ENCODE data around the gene ZBED1. TPM values are rescaled to one million over a fixed set of nuclear protein-coding genes. Genes with fewer than 3 reads are reported as not detected.
"Not testable (repeated sequence)": the region's sequence is repeated elsewhere in the genome, so short reads cannot be mapped to it uniquely, and the experiment has no call there.

Gene ZBED1
- total RNA-seq, 1 experiment from 2014 or later: 45.1 TPM

DNA sequence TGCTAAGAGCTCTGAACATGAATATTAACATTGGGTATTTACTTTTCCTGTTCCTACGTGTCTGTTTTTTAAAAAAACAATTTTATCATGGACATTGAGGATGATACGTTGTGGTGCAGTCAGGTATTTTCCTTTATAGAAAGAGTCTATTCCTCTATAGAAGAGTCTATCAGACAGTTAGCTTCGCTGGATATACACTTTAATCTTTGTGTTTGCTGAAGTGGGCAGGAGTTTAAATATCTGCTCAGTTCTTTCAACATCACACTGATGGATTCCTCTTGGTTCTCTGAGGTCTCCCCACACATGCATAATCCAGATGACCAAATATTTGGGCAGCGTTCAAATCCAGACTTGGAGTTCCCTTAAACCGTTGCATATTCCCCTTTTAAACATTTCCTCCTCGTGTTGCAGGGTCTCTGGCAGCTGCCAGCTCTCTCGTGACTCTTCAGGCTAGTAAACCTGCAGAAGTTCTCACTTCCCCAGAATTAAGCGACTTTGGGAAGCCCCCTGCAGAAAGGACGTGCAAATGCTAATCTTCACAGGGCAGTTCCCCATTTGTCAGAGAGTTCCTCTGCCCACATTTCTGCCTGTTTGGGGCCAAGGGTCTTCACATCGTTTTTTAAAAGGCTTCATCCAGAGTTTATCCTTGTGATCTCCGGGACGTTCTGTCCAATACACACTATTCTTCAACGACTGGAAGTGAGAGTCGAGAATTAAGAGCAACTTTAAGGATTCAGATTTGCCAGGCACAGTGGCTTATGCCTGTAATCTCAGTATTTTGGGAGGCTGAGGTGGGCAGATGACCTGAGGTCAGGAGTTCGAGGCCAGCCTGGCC lies 20.5 kb upstream of the ZBED1 start (continued):
- TF ChIP-seq, protein P1, sequence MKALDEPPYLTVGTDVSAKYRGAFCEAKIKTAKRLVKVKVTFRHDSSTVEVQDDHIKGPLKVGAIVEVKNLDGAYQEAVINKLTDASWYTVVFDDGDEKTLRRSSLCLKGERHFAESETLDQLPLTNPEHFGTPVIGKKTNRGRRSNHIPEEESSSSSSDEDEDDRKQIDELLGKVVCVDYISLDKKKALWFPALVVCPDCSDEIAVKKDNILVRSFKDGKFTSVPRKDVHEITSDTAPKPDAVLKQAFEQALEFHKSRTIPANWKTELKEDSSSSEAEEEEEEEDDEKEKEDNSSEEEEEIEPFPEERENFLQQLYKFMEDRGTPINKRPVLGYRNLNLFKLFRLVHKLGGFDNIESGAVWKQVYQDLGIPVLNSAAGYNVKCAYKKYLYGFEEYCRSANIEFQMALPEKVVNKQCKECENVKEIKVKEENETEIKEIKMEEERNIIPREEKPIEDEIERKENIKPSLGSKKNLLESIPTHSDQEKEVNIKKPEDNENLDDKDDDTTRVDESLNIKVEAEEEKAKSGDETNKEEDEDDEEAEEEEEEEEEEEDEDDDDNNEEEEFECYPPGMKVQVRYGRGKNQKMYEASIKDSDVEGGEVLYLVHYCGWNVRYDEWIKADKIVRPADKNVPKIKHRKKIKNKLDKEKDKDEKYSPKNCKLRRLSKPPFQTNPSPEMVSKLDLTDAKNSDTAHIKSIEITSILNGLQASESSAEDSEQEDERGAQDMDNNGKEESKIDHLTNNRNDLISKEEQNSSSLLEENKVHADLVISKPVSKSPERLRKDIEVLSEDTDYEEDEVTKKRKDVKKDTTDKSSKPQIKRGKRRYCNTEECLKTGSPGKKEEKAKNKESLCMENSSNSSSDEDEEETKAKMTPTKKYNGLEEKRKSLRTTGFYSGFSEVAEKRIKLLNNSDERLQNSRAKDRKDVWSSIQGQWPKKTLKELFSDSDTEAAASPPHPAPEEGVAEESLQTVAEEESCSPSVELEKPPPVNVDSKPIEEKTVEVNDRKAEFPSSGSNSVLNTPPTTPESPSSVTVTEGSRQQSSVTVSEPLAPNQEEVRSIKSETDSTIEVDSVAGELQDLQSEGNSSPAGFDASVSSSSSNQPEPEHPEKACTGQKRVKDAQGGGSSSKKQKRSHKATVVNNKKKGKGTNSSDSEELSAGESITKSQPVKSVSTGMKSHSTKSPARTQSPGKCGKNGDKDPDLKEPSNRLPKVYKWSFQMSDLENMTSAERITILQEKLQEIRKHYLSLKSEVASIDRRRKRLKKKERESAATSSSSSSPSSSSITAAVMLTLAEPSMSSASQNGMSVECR (CRISPR knock-in tag; IDR thresholded peaks at IDR 0.05; ENCODE audit: borderline replicate concordance): no peak
- TF ChIP-seq MXD4 (CRISPR knock-in tag; IDR thresholded peaks at IDR 0.05; ENCODE audit: borderline replicate concordance) (no peak), GABPB1 (CRISPR knock-in tag; IDR thresholded peaks at IDR 0.05) (no peak)

DNA sequence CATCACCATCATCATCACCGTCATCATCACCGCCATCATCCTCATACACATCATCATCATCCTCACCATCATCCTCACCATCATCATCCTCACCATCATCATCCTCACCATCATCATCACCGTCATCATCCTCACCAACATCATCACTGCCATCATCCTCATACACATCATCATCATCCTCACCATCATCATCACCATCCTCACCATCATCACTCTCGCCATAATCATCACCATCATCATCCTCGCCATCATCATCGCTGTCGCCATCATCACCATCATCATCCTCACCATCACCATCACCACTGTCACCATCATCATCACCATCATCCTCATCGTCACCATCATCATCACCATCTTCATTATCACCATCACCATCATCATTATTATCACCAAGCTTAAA lies 19.8 kb upstream of the ZBED1 start:
- ChIA-PET POLR2A (no interaction called here), CTCF (no interaction called here)
- TF ChIP-seq, protein P2, sequence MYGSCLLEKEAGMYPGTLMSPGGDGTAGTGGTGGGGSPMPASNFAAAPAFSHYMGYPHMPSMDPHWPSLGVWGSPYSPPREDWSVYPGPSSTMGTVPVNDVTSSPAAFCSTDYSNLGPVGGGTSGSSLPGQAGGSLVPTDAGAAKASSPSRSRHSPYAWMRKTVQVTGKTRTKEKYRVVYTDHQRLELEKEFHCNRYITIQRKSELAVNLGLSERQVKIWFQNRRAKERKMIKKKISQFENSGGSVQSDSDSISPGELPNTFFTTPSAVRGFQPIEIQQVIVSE (CRISPR knock-in tag; IDR thresholded peaks at IDR 0.05; ENCODE audit: borderline replicate concordance): no peak
- TF ChIP-seq ZNF317 (CRISPR knock-in tag; IDR thresholded peaks at IDR 0.05; ENCODE audit: borderline replicate concordance, low read depth) (no peak), CREM (CRISPR knock-in tag; IDR thresholded peaks at IDR 0.05) (no peak), OVOL2 (CRISPR knock-in tag; IDR thresholded peaks at IDR 0.05; ENCODE audit: borderline replicate concordance) (no peak), NR2C2 (CRISPR knock-in tag; IDR thresholded peaks at IDR 0.05) (no peak), ESRRA (CRISPR knock-in tag; IDR thresholded peaks at IDR 0.05; ENCODE audit: borderline replicate concordance) (no peak), CREB1 (CRISPR knock-in tag; IDR thresholded peaks at IDR 0.05) (no peak), IRF2 (CRISPR knock-in tag; IDR thresholded peaks at IDR 0.05; ENCODE audit: borderline replicate concordance, low read depth) (no peak)
- H3K9me3 Mint-ChIP-seq: no peaks in the 10 kb centered on the region
- H3K4me3 Mint-ChIP-seq: no peak overlapping the region
- no peaks in the 10 kb centered on the region for H3K36me3 Mint-ChIP-seq
- H3K27me3 Mint-ChIP-seq (ENCODE audit: low read depth): no peaks in the 10 kb centered on the region
- H3K27ac Mint-ChIP-seq: no peak overlapping the region
- peaks cover 24% of the 10 kb centered on the region for H3K4me1 Mint-ChIP-seq
- no peak for ATAC-seq
- no peak for DNase-seq (ENCODE audit: low spot score)

- H3K4me1 Mint-ChIP-seq: peaks cover 20% of the 10 kb centered on the region
- CTCF ChIA-PET; H3K4me3 Mint-ChIP-seq; H3K36me3 Mint-ChIP-seq; H3K27me3 Mint-ChIP-seq (ENCODE audit: low read depth); H3K9me3 Mint-ChIP-seq; POLR2A ChIA-PET; DNase-seq (ENCODE audit: low spot score); ATAC-seq; H3K27ac Mint-ChIP-seq: not testable (repeated sequence)
Observed at GRCh38 chrX:2519638-2520037, 18.9 kb upstream of the ZBED1 start.

DNA sequence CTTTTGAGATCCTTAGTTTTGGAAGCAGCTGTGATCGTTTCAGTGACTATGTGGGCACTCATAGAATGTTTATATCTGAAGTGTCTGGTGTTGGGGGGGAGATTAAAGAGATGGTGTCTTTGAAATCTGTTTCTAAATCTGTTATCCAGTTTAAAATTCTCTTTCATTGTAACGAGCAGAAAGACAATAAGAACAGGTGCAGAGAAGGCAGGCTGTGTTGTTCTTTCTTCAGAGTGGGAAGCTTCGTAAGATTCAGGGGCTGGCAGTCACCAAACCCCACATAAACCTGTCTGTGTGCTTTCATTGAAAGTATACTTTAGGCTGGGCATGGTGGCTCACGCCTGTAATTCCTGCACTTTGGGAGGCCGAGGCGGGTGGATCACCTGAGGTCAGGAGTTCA lies 16.3 kb upstream of the ZBED1 start:
- H3K36me3 Mint-ChIP-seq: no peaks in the 10 kb centered on the region
- peaks cover 14% of the 10 kb centered on the region for H3K4me1 Mint-ChIP-seq
- no peak overlapping the region for H3K27ac Mint-ChIP-seq
- no peak overlapping the region for H3K4me3 Mint-ChIP-seq
- ATAC-seq: no peak
- H3K9me3 Mint-ChIP-seq: no peaks in the 10 kb centered on the region
- no peaks in the 10 kb centered on the region for H3K27me3 Mint-ChIP-seq (ENCODE audit: low read depth)
- POLR2A ChIA-PET: no interaction called here
- DNase-seq (ENCODE audit: low spot score): no peak
- CTCF ChIA-PET: no interaction called here
- TF ChIP-seq ZNF263 (CRISPR knock-in tag; IDR thresholded peaks at IDR 0.05; ENCODE audit: low read depth) (no peak), TEAD1 (CRISPR knock-in tag; IDR thresholded peaks at IDR 0.05) (no peak), CREM (CRISPR knock-in tag; IDR thresholded peaks at IDR 0.05) (no peak), HMGA2 (CRISPR knock-in tag; IDR thresholded peaks at IDR 0.05) (no peak), JAZF1 (CRISPR knock-in tag; IDR thresholded peaks at IDR 0.05) (no peak), ELF4 (CRISPR knock-in tag; IDR thresholded peaks at IDR 0.05; ENCODE audit: low read depth) (no peak), ZNF396 (CRISPR knock-in tag; IDR thresholded peaks at IDR 0.05; ENCODE audit: borderline replicate concordance) (no peak), GABPB1 (CRISPR knock-in tag; IDR thresholded peaks at IDR 0.05) (no peak), FOXJ3 (CRISPR knock-in tag; IDR thresholded peaks at IDR 0.05; ENCODE audit: borderline replicate concordance) (no peak), HMGXB4 (CRISPR knock-in tag; IDR thresholded peaks at IDR 0.05) (no peak)
- TF ChIP-seq, protein P3, sequence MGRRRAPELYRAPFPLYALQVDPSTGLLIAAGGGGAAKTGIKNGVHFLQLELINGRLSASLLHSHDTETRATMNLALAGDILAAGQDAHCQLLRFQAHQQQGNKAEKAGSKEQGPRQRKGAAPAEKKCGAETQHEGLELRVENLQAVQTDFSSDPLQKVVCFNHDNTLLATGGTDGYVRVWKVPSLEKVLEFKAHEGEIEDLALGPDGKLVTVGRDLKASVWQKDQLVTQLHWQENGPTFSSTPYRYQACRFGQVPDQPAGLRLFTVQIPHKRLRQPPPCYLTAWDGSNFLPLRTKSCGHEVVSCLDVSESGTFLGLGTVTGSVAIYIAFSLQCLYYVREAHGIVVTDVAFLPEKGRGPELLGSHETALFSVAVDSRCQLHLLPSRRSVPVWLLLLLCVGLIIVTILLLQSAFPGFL (CRISPR knock-in tag; IDR thresholded peaks at IDR 0.05; ENCODE audit: borderline replicate concordance): no peak
- TF ChIP-seq, protein P4, sequence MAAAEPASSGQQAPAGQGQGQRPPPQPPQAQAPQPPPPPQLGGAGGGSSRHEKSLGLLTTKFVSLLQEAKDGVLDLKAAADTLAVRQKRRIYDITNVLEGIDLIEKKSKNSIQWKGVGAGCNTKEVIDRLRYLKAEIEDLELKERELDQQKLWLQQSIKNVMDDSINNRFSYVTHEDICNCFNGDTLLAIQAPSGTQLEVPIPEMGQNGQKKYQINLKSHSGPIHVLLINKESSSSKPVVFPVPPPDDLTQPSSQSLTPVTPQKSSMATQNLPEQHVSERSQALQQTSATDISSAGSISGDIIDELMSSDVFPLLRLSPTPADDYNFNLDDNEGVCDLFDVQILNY (CRISPR knock-in tag; IDR thresholded peaks at IDR 0.05): no peak
